ENCODE results near the gene DNAAF9. TPM values are rescaled to one million over a fixed set of nuclear protein-coding genes. Genes with fewer than 3 reads are reported as not detected.

The DNAAF9 gene
- total and polyA plus RNA-seq, 4 donors: 1.4 to 4.4 (median 2.4) TPM

DNA sequence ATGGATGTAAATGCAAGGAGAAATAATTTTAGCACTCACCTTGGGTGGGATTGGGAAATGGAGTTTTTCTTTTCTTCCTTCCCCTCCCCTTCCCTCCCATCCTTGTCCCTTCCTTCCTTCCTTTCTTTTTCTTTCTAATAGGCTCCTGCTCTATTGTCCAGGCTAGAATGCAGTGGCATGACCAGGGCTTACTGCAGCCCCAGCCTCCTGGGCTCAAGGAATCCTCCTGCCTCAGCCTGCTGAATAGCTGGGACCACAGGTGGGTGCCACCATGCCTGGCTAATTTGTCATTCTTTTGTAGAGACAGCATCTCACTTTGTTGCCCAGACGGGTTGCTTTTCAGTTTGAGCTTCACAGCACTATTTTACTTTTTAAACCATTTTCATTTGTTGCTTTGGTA lies 41.9 kb upstream of the DNAAF9 start:
- WGBS: 90% methylated on average over 1 of the region's 1 CpG
- no peak overlapping the region for H3K27ac ChIP-seq (ENCODE audit: low read depth in 1 of 2, low read length in 2 of 2)
- no peak overlapping the region for H3K4me3 ChIP-seq (ENCODE audit: low read depth in 1 of 3, low read length in 3 of 3)
- no peak for TF ChIP-seq FOXA2 (IDR thresholded peaks at IDR 0.05)
- TF ChIP-seq TAF1 (conservative IDR thresholded peaks at IDR 0.05): no peak
- TF ChIP-seq, protein P1, sequence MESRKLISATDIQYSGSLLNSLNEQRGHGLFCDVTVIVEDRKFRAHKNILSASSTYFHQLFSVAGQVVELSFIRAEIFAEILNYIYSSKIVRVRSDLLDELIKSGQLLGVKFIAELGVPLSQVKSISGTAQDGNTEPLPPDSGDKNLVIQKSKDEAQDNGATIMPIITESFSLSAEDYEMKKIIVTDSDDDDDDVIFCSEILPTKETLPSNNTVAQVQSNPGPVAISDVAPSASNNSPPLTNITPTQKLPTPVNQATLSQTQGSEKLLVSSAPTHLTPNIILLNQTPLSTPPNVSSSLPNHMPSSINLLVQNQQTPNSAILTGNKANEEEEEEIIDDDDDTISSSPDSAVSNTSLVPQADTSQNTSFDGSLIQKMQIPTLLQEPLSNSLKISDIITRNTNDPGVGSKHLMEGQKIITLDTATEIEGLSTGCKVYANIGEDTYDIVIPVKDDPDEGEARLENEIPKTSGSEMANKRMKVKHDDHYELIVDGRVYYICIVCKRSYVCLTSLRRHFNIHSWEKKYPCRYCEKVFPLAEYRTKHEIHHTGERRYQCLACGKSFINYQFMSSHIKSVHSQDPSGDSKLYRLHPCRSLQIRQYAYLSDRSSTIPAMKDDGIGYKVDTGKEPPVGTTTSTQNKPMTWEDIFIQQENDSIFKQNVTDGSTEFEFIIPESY (IDR thresholded peaks at IDR 0.05): no peak
- TF ChIP-seq, protein P2, sequence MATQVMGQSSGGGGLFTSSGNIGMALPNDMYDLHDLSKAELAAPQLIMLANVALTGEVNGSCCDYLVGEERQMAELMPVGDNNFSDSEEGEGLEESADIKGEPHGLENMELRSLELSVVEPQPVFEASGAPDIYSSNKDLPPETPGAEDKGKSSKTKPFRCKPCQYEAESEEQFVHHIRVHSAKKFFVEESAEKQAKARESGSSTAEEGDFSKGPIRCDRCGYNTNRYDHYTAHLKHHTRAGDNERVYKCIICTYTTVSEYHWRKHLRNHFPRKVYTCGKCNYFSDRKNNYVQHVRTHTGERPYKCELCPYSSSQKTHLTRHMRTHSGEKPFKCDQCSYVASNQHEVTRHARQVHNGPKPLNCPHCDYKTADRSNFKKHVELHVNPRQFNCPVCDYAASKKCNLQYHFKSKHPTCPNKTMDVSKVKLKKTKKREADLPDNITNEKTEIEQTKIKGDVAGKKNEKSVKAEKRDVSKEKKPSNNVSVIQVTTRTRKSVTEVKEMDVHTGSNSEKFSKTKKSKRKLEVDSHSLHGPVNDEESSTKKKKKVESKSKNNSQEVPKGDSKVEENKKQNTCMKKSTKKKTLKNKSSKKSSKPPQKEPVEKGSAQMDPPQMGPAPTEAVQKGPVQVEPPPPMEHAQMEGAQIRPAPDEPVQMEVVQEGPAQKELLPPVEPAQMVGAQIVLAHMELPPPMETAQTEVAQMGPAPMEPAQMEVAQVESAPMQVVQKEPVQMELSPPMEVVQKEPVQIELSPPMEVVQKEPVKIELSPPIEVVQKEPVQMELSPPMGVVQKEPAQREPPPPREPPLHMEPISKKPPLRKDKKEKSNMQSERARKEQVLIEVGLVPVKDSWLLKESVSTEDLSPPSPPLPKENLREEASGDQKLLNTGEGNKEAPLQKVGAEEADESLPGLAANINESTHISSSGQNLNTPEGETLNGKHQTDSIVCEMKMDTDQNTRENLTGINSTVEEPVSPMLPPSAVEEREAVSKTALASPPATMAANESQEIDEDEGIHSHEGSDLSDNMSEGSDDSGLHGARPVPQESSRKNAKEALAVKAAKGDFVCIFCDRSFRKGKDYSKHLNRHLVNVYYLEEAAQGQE (IDR thresholded peaks at IDR 0.05): no peak
- TF ChIP-seq RXRA (IDR thresholded peaks at IDR 0.05): no peak
- no peak for TF ChIP-seq SP1 (IDR thresholded peaks at IDR 0.05)
- TF ChIP-seq FOXA1 (IDR thresholded peaks at IDR 0.05): no peak
- no peak for TF ChIP-seq YY1 (IDR thresholded peaks at IDR 0.05)
- no peak for TF ChIP-seq HNF4A (conservative IDR thresholded peaks at IDR 0.05)
- TF ChIP-seq EGR1 (IDR thresholded peaks at IDR 0.05; ENCODE audit: low read depth in 2 of 2): no peak
- TF ChIP-seq, protein P3, sequence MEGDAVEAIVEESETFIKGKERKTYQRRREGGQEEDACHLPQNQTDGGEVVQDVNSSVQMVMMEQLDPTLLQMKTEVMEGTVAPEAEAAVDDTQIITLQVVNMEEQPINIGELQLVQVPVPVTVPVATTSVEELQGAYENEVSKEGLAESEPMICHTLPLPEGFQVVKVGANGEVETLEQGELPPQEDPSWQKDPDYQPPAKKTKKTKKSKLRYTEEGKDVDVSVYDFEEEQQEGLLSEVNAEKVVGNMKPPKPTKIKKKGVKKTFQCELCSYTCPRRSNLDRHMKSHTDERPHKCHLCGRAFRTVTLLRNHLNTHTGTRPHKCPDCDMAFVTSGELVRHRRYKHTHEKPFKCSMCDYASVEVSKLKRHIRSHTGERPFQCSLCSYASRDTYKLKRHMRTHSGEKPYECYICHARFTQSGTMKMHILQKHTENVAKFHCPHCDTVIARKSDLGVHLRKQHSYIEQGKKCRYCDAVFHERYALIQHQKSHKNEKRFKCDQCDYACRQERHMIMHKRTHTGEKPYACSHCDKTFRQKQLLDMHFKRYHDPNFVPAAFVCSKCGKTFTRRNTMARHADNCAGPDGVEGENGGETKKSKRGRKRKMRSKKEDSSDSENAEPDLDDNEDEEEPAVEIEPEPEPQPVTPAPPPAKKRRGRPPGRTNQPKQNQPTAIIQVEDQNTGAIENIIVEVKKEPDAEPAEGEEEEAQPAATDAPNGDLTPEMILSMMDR (IDR thresholded peaks at IDR 0.05; ENCODE audit: low read depth, low read length, missing input control): no peak
- TF ChIP-seq, protein P4, sequence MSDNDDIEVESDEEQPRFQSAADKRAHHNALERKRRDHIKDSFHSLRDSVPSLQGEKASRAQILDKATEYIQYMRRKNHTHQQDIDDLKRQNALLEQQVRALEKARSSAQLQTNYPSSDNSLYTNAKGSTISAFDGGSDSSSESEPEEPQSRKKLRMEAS (IDR thresholded peaks at IDR 0.05): no peak
- no peak for TF ChIP-seq GABPA (IDR thresholded peaks at IDR 0.05 in 1 of 2, conservative IDR thresholded peaks at IDR 0.05 in 1 of 2)
- TF ChIP-seq, protein P5, sequence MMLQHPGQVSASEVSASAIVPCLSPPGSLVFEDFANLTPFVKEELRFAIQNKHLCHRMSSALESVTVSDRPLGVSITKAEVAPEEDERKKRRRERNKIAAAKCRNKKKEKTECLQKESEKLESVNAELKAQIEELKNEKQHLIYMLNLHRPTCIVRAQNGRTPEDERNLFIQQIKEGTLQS (IDR thresholded peaks at IDR 0.05): no peak
- no peaks in the 10 kb centered on the region for H3K27me3 ChIP-seq (ENCODE audit: control insufficient read depth in 4 of 4, insufficient read depth in 4 of 4, low read length in 3 of 4)
- H3K36me3 ChIP-seq (ENCODE audit: control insufficient read depth in 4 of 4, insufficient read depth in 3 of 4, low read depth in 1 of 4, low read length in 3 of 4): no peaks in the 10 kb centered on the region
- H3K9me3 ChIP-seq (ENCODE audit: control insufficient read depth in 4 of 4, low read length in 3 of 4): no peaks in the 10 kb centered on the region
- no peak for DNase-seq (ENCODE audit: low spot score)
- no peaks in the 10 kb centered on the region for H3K4me1 ChIP-seq (ENCODE audit: control insufficient read depth in 4 of 4, insufficient read depth in 4 of 4, low read length in 3 of 4)
- no peak overlapping the region for H3K9ac ChIP-seq (ENCODE audit: low read depth in 1 of 2, low read length in 2 of 2)

DNA sequence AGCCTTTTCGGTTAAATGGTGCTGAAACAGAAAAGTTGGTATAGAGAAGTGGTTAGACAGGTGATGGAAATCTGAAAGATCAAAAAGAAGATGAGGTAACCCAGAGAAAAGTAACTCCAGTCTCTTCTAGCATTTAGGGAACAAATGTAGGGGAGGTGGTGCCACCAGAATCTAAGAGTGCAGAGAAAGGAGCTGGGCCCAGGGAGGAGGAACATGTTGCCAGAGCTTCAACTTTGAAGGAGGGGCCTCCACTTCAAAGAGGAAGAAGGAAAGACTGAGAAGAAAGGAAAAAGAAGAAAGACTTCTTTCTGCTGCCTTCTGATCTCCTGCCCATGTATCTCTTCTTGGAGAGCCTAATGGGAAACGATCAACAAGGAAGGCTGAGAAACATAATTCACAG lies 39.9 kb upstream of the DNAAF9 start:
- H3K27me3 ChIP-seq (ENCODE audit: control insufficient read depth in 4 of 4, insufficient read depth in 4 of 4, low read length in 3 of 4): no peaks in the 10 kb centered on the region
- H3K27ac ChIP-seq (ENCODE audit: low read depth in 1 of 2, low read length in 2 of 2): no peak overlapping the region
- DNase-seq (ENCODE audit: low spot score): no peak
- no peaks in the 10 kb centered on the region for H3K9me3 ChIP-seq (ENCODE audit: control insufficient read depth in 4 of 4, low read length in 3 of 4)
- no peaks in the 10 kb centered on the region for H3K36me3 ChIP-seq (ENCODE audit: control insufficient read depth in 4 of 4, insufficient read depth in 3 of 4, low read depth in 1 of 4, low read length in 3 of 4)
- no peaks in the 10 kb centered on the region for H3K4me1 ChIP-seq (ENCODE audit: control insufficient read depth in 4 of 4, insufficient read depth in 4 of 4, low read length in 3 of 4)
- no peak overlapping the region for H3K9ac ChIP-seq (ENCODE audit: low read depth in 1 of 2, low read length in 2 of 2)
- TF ChIP-seq, protein P1 (IDR thresholded peaks at IDR 0.05): no peak
- TF ChIP-seq HNF4G (IDR thresholded peaks at IDR 0.05) (no peak), RAD21 (IDR thresholded peaks at IDR 0.05) (no peak), EGR1 (IDR thresholded peaks at IDR 0.05; ENCODE audit: low read depth in 2 of 2) (no peak), RXRA (IDR thresholded peaks at IDR 0.05) (no peak), FOXA1 (IDR thresholded peaks at IDR 0.05) (no peak), NR2F2 (IDR thresholded peaks at IDR 0.05) (no peak), SP1 (IDR thresholded peaks at IDR 0.05) (no peak)
- TF ChIP-seq, protein P4 (IDR thresholded peaks at IDR 0.05): no peak
- no peak overlapping the region for H3K4me3 ChIP-seq (ENCODE audit: low read depth in 1 of 3, low read length in 3 of 3)
- WGBS: 90% methylated on average over 2 of the region's 2 CpGs
